GM18951 (cell line): Measurements from ENCODE around the gene PTPA.

ENCODE experiments used
- POLR2A ChIP-seq: IDR thresholded peaks from 4 replicates; pipeline ENCODE4 v1.6.1; 2011; ENCODE audit warnings: mild to moderate bottlenecking; ENCODE audit not compliant: insufficient read length, insufficient read depth; ENCODE audit errors: extremely low read depth
- in situ Hi-C: fragments of 300-500 bp; cut with MboI; formaldehyde crosslinking; loops from one replicate; pipeline ENCODE4 v1.12.0; 2022; ENCODE audit warnings: low sequenced_read_pairs, mixed read lengths, inconsistent platforms; ENCODE audit not compliant: unreplicated experiment

PTPA gene

DNA sequence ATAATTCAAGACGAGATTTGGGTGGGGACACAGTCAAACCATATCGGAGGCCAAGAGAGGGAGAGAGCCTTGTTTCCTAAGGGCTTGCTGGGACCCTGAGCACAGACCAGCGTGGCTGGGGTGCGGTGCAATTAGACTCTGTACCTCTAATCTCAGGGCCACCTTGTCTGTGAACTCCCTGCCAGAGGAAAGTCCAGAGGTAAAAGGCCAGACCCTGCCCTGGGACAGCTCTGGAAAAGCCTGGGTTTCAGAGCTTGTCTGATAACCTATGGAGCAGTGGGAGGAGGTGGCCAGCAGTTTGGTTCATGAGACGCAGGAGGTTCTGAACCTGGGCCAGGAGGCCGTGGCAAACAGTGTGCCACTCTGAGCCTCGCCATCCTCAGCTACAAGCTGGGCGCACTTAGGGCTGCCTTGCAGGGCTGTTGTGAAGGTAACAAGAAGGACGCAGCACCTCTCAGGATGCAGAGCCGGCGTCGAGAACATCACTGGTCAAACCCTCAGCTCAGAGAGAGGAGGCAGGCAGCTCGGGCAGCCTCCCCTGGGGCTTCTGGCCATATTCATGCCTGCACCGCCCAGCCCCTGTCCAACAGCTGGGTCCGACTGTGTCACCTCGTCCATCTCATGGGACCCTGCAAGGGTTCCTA lies 35.1 kb upstream of the PTPA start:
- in situ Hi-C loops, result no loop called here
- TF ChIP-seq POLR2A, result no peak

DNA sequence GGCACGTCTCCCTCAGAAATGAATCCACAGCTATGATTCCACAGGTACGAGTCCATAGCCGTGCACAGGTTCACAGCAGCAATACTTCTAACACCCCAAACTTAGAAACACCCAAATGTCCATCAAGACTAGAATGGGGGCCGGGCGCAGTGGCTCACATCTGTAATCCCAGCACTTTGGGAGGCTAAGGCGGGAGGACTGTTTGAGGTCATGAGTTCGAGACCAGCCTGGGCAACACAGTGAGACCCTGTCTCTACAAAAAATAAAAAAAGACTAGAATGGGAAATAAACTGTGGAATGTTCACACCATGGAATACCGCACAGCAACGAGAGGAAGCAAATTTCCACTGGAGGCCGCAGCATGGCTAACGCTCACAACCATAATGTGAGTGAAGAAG lies 34.6 kb upstream of the PTPA start:
- in situ Hi-C loops, result no loop called here

DNA sequence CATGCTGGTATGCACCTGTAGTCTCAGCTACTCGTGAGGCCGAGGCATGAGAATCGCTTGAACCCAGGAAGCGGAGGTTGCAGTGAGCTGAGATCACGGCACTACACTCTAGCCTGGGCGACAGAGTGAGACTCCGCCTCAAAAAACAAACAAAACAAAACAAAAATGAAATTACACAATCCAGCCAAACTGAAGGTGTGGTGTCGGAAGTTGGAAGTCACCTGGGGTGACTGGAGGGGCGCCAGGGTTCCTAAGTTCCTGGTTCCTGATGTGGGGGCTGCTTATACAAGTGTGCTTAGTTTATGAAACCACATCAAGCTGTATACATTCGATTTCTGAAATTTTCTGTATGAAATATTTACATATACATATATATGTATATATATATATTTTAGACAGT lies 34.0 kb upstream of the PTPA start:
- no peak for TF ChIP-seq POLR2A
- in situ Hi-C loops, result no loop called here

More for the DNA sequence above, 34.6 kb upstream of the PTPA start:
- TF ChIP-seq POLR2A, result no peak

DNA sequence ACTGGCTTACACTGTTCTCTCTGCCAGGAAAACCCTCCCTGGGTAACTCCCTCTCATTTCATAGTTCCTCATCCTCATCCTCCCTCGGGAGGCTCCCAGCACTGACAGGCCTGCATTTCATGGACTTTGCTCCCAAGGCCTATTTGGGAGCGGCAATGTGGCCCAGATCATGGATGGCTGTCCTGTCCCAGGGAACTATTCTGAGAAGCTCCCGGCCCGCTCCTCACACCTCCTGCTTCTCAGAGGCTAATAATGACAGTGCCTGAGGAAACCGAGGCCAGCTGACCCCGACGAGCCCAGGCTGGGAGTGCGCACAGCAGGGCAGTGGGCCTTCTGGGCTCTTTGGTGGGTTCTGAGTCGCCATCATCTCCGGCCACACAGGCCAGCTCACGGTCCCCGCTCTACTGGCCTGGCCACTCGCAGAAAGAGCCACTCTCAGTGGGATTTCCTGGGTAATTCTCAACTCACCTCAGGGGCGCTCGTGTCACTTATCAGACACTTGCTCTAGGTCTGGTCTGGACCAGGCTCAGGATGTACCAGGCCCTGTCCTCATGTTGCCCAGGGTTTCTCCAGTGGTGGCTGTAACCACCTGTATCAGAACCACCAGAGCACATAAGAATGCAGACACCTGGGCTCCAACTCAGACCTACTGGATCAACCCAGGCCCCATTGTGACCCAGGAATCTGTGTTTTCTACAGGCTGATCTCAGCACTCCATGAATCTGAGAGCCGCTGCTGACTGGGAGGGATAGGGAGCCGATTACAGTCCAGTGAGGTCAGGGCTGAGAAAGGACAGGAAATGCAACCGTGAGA lies 32.3 kb upstream of the PTPA start:
- TF ChIP-seq POLR2A, result no peak
- in situ Hi-C loops, result no loop called here

DNA sequence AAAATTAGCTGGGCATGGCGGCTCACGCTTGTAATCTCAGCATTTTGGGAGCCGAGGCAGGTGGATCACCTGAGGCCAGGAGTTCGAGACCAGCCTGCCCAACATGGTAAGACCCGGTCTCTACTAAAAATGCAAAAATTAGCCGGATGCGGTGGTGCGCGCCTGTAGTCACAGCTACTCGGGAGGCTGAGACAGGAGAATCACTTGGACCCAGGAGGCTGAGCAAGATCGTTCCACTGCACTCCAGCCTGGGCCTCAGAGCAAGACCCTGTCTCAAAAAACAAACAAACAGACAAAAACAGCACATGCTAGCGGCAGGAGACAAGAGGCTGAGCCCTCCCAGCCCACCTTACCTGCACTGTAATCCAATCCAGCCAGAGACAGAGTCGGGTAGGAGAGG lies 31.4 kb upstream of the PTPA start:
- in situ Hi-C loops, result no loop called here

DNA sequence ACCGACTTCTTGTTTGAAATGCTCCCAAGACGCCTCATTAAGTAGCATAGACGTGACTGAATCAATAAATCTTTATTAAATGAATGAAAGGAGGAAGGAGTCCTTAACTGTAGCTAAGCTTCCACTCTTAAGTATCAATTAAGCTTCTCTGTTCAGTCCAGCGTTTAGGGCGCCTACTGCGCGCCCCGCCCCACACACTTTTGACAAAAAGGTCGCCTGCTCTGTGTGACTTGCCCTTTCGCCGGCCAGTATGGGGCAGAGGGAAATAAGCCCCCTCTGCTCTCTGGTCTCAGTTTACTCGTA lies 31.0 kb upstream of the PTPA start:
- no peak for TF ChIP-seq POLR2A
- in situ Hi-C loops, result no loop called here

More for the DNA sequence above, 31.4 kb upstream of the PTPA start:
- no peak for TF ChIP-seq POLR2A

DNA sequence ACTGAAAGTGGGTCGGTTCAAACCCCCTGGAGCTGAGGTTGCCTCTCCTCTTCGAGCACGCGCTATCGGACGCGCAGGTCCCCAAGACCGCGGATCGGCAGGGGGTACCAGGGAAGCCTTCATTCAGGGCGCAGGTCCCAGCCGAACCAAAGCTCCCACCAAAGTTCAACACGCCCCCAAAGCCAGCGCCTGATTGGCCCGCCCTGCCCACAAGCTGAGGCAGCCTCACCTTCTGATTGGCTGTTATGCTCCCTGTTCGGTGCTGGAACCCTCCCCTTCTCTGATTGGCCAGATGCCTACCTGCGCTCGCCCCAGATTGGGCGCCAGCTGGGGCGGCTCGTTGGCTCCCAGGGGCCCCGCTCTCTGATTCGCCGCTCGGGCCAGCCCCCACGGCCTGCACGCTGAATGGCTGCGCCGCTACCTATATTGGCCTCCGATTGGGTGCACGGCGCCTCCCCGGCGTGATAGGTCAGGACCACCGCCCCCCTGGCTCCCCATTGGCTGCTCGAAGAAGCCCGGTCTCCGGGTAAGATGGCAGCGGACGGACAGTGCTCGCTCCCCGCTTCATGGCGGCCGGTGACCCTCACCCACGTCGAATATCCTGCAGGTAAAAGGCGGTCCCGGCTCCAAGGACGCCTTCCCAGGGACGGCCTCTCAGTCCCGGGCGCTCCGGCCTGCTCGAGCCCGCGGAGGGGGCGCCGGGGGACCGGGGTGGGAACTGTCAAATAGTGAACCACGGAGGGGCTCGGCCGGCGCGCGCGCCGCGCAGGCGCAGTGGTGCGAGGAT lies 30.4 kb upstream of the PTPA start, which contains the start of gene DOLPP1:
TSS of gene DOLPP1 (plus strand) at position 511 of the 787 bp plus-strand sequence. CDS start at position 532, 21 bp downstream.
- in situ Hi-C loops, result no loop called here
- TF ChIP-seq POLR2A, result peak; percentile 87

DNA sequence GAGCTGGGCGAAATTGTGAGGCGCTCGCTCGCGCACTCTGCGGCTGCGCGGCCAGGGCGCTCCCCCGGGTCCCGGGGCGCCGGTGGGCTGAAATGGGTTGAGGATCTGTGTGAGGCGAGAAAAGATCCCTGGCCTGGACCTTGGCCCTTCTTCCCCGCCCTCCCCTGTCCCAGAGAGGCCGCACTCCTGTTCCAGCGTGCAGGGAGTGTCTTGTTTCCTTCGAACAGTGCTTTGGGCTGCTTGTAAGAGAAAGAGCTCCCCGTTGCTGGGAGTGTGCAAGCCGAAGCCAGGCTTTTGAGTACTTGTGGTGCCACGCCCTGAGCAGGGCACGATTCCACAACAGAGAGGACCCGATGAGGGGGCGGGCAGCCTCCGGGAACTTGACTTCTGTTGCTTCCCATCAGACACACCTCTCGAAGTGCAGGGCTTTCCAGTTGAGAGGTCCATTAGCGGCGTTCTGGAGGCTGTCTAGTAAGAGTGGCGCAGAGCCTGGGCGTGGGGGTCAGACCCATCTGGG lies 29.8 kb upstream of the PTPA start:
- in situ Hi-C loops, result no loop called here
- no peak for TF ChIP-seq POLR2A

DNA sequence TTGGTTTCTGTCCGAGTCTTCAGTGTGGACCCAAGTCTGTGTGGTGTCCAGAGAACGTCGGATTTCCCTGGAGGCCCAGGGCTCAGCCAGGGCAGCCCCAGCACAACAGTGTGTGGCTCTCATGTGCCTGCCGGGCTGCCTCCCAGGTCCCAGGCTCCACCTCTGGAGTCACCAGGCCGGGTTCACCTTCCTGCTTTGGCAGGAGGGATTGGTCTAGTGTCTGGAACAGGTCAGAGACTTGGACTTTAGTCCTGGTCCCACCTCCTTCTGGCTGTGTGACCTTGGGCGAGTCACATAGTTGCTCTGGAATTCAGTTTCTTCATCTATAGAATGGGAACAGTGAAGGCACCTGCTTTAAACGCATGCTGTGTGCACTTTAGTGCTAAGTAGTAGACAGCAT lies 27.1 kb upstream of the PTPA start:
- in situ Hi-C loops, result no loop called here
- TF ChIP-seq POLR2A, result no peak

DNA sequence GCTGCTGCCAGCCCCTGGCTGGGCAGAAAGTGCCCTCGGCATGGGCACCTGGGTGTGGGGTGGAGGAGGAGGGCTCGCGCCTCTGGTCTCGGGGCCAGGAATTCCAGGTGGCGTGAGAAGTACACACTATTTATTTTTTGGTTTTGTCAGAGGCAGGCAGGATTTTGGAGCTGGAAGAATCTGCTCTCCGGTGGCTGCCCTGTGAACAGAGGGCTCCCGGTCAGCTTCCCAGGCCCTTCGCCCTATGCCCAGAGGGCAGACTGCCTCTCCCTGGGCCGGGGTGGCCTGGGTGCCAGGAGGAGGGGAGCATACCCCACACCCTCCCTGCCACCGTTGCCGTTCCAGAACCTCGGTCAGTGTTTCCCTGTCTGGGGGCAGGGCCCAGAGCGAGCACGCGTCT lies 22.0 kb upstream of the PTPA start:
- in situ Hi-C loops, result no loop called here

DNA sequence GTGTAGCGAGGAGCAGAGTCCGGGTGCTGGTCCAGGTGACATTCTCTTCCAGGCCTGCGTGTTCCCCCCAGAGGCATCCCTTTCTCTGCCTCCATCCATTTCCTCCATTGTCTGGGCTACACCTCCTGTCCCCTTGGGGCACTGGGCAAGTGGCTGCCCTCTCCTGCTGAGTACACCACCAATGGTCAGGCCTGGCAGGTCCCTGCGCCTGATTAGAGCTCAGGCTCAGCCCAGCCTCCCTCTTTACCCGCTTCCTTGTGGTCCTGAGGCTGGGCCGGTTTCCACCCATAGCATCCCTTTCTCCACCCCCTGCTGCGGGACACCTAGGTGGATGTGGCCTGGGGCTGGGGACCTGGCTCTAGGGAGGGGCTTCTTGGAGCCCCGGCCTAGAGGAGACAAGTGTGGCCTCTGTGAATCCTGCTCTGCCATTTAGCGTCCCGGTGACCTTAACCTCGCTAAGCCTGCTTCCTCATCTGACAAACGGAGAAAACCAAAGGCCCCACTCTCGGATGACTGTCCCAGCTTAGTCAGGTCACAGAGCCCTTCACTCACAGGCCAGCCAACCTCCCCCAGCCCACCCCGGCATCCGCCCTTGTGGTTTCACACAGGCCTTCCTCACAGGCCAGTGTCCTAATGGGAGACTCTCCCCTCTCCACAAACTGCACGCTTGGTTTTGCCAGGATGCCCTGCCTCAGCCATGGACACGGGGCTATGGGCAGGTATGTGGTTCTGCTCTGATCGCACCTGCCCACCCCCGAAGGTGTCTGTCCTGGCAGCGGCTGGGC lies 17.4 kb upstream of the PTPA start:
- in situ Hi-C loops, result no loop called here
- TF ChIP-seq POLR2A, result no peak

More for the DNA sequence above, 22.0 kb upstream of the PTPA start:
- no peak for TF ChIP-seq POLR2A

DNA sequence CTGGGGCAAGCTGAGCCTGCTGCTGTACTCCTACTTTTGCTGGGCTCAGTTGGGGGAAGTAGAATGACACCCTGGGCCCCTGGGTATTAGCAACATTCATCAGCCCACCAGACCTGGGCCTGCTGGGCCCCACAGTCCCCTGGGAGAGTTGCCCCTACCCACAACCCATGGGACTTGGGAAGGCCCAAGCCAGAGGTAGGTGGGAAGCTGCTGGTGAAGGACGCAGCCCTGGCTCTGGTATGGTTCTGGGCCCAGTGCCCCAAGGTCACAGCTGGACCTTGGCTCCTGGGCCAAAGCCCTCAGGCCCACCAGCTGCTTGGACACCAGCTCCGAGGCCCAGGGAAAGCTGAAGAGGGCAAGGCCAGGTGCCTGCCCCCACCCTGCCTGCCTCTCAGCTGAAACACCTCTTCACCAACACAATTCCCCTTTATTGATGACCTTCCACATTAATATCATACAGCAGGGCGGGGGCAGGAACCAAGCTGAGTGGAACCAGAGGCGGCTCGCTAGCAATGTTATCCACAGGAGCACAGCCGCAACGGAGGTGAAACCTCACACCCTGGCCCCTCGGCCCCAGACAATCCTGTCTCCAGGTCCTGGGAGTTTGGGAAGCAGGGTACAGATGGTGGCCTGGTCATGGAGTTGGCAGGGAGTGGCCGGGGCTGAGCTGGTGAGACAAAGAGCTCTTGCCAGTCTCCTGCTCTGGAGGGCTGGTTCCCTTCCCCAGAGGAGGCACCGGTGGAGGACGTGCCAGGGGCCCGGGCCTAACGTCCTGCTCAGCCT lies 16.6 kb upstream of the PTPA start:
- in situ Hi-C loops, result no loop called here
- TF ChIP-seq POLR2A, result no peak

DNA sequence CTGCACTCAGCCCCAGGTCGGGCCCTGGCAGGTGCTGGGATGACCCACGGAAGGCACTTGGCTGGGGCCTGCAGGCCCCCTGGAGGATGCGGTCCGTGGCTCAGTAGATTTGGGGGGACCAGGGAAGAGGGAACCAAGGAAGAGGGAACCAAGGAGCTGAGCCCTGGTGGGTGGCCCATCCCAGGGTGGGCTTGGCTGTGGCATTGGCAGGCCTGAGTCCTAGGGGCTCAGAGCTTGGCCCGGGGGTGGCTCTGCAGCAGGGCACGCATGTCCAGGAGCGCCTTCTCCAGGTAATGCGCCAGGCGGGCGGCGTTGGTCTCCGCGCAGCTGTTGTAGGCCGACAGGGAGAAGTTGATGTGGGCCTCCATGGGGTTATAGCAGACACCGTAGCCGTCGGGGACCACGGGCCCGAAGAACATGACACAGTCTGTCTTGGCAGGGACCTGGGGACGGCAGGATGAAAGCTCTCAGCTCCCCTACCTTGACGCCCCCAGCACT lies 16.0 kb upstream of the PTPA start:
- TF ChIP-seq POLR2A, result no peak
- in situ Hi-C loops, result no loop called here
